Liver (tissue), 3 donors: ENCODE results near the gene LGR6.

Experiments
- ATF3 ChIP-seq: IDR thresholded peaks from 2 replicates; pipeline ENCODE4 v1.6.1; 2016; ENCODE audit warnings: antibody characterized with exemption
- EGR1 ChIP-seq, 2 donors: IDR thresholded peaks; 2 replicates each; pipeline ENCODE4 v1.6.1; 2016 to 2018; ENCODE audit warnings: antibody characterized with exemption in 2 of 2, low read depth in 2 of 2
- FOXA1 ChIP-seq: IDR thresholded peaks from 2 replicates; pipeline ENCODE4 v1.6.1; 2016; ENCODE audit warnings: antibody characterized with exemption
- GABPA ChIP-seq, 2 donors: IDR thresholded peaks in 1 of 2; conservative IDR thresholded peaks in 1 of 2; 2 replicates each; pipeline ENCODE4 v1.6.1; 2016; ENCODE audit warnings: antibody characterized with exemption in 2 of 2, mild to moderate bottlenecking in 1 of 2, moderate library complexity in 1 of 2
- HNF4A ChIP-seq, 2 donors: conservative IDR thresholded peaks; 2 replicates each; pipeline ENCODE4 v1.6.1; 2016; ENCODE audit warnings: antibody characterized with exemption in 2 of 2, mild to moderate bottlenecking in 2 of 2
- JUND ChIP-seq, 2 donors: IDR thresholded peaks; 2 replicates each; pipeline ENCODE4 v1.6.1; 2016; ENCODE audit warnings: antibody characterized with exemption in 2 of 2
- RAD21 ChIP-seq, 2 donors: IDR thresholded peaks; 2 replicates each; pipeline ENCODE4 v1.6.1; 2016; ENCODE audit warnings: antibody characterized with exemption in 2 of 2, mild to moderate bottlenecking in 2 of 2
- REST ChIP-seq: IDR thresholded peaks from 2 replicates; pipeline ENCODE4 v1.6.1; 2016; ENCODE audit warnings: antibody characterized with exemption, mild to moderate bottlenecking
- TAF1 ChIP-seq: conservative IDR thresholded peaks from 2 replicates; pipeline ENCODE4 v1.6.1; 2016; ENCODE audit warnings: antibody characterized with exemption, mild to moderate bottlenecking
- TF ChIP-seq, protein P1 (sequence below): fragments of 150-350 bp; IDR thresholded peaks from 2 replicates; pipeline ENCODE4 v1.5.1; 2017; ENCODE audit warnings: improper control_type of control experiment, low read depth, low read length; ENCODE audit not compliant: missing input control
- TF ChIP-seq, protein P2 (sequence below): IDR thresholded peaks from 2 replicates; pipeline ENCODE4 v1.6.1; 2016; ENCODE audit warnings: antibody characterized with exemption
- TF ChIP-seq, protein P3 (sequence below): IDR thresholded peaks from 2 replicates; pipeline ENCODE4 v1.6.1; 2016; ENCODE audit warnings: antibody characterized with exemption
- donor health status: healthy.
- donor health status: healthy.

GRCh38 chr1:202207292-202207691 is 13.7 kb downstream of the LGR6 start:
- TF ChIP-seq, protein P1, sequence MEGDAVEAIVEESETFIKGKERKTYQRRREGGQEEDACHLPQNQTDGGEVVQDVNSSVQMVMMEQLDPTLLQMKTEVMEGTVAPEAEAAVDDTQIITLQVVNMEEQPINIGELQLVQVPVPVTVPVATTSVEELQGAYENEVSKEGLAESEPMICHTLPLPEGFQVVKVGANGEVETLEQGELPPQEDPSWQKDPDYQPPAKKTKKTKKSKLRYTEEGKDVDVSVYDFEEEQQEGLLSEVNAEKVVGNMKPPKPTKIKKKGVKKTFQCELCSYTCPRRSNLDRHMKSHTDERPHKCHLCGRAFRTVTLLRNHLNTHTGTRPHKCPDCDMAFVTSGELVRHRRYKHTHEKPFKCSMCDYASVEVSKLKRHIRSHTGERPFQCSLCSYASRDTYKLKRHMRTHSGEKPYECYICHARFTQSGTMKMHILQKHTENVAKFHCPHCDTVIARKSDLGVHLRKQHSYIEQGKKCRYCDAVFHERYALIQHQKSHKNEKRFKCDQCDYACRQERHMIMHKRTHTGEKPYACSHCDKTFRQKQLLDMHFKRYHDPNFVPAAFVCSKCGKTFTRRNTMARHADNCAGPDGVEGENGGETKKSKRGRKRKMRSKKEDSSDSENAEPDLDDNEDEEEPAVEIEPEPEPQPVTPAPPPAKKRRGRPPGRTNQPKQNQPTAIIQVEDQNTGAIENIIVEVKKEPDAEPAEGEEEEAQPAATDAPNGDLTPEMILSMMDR, result no peak
- TF ChIP-seq HNF4A (conservative IDR thresholded peaks at IDR 0.05) (no peak), GABPA (IDR thresholded peaks at IDR 0.05 in 1 of 2, conservative IDR thresholded peaks at IDR 0.05 in 1 of 2) (no peak), REST (no peak), FOXA1 (no peak), RAD21 (IDR thresholded peaks at IDR 0.05) (no peak), TAF1 (no peak), ATF3 (no peak), JUND (IDR thresholded peaks at IDR 0.05) (no peak), EGR1 (IDR thresholded peaks at IDR 0.05; ENCODE audit: low read depth in 2 of 2) (no peak)
- TF ChIP-seq, protein P2, sequence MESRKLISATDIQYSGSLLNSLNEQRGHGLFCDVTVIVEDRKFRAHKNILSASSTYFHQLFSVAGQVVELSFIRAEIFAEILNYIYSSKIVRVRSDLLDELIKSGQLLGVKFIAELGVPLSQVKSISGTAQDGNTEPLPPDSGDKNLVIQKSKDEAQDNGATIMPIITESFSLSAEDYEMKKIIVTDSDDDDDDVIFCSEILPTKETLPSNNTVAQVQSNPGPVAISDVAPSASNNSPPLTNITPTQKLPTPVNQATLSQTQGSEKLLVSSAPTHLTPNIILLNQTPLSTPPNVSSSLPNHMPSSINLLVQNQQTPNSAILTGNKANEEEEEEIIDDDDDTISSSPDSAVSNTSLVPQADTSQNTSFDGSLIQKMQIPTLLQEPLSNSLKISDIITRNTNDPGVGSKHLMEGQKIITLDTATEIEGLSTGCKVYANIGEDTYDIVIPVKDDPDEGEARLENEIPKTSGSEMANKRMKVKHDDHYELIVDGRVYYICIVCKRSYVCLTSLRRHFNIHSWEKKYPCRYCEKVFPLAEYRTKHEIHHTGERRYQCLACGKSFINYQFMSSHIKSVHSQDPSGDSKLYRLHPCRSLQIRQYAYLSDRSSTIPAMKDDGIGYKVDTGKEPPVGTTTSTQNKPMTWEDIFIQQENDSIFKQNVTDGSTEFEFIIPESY, result no peak
- TF ChIP-seq, protein P3, sequence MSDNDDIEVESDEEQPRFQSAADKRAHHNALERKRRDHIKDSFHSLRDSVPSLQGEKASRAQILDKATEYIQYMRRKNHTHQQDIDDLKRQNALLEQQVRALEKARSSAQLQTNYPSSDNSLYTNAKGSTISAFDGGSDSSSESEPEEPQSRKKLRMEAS, result no peak
